Osteoblast (primary cell): ENCODE measurements around the gene DUSP19. TPM values are rescaled to one million over a fixed set of nuclear protein-coding genes. Genes with fewer than 3 reads are reported as not detected.
A peak's percentile ranks its signal among the peaks of the same experiment; 100 is the strongest.

Experiments used
- DNase-seq: peaks from one replicate; pipeline ENCODE4 v3.0.0; 2011; ENCODE audit warnings: low spot score, mixed read lengths; ENCODE audit not compliant: insufficient read length; ENCODE audit errors: missing footprints
- H2AFZ ChIP-seq: 2 replicates; pipeline ENCODE4 v1.6.0; 2011; ENCODE audit warnings: mild to moderate bottlenecking, low read length
- H3K27ac ChIP-seq: 2 replicates; pipeline ENCODE4 v1.5.1; 2011; ENCODE audit warnings: mild to moderate bottlenecking, low read depth, low read length, moderate library complexity
- H3K27me3 ChIP-seq: 2 replicates; pipeline ENCODE4 v1.6.0; 2012; ENCODE audit warnings: mild to moderate bottlenecking, control low read depth, inconsistent platforms, low read length, moderate library complexity; ENCODE audit not compliant: insufficient read depth
- H3K36me3 ChIP-seq: 2 replicates; pipeline ENCODE4 v1.5.1; 2011; ENCODE audit warnings: mild to moderate bottlenecking, low read length, control low read depth, moderate library complexity; ENCODE audit not compliant: insufficient read depth
- H3K4me1 ChIP-seq: 2 replicates; pipeline ENCODE4 v1.5.1; 2011; ENCODE audit warnings: mild to moderate bottlenecking, low read length, control low read depth, moderate library complexity; ENCODE audit not compliant: insufficient read depth
- H3K4me2 ChIP-seq: 2 replicates; pipeline ENCODE4 v1.6.0; 2011; ENCODE audit warnings: mild to moderate bottlenecking, low read length; ENCODE audit not compliant: insufficient read depth
- H3K4me3 ChIP-seq: fragments of 200-600 bp; sonication (generic); 3 replicates; pipeline ENCODE4 v1.5.1; 2012; ENCODE audit warnings: mild to moderate bottlenecking, low read length, inconsistent platforms; ENCODE audit not compliant: insufficient read depth
- H3K79me2 ChIP-seq: 2 replicates; pipeline ENCODE4 v1.6.0; 2012; ENCODE audit warnings: mild to moderate bottlenecking, low read length, control low read depth, inconsistent platforms; ENCODE audit not compliant: insufficient read depth
- H3K9me3 ChIP-seq: 2 replicates; pipeline ENCODE4 v1.5.1; 2011; ENCODE audit warnings: low read depth, low read length, control low read depth
- H4K20me1 ChIP-seq: 2 replicates; pipeline ENCODE4 v1.6.0; 2012; ENCODE audit warnings: mild to moderate bottlenecking, low read length, control low read depth; ENCODE audit not compliant: insufficient read depth
- CTCF ChIP-seq: IDR thresholded peaks from 2 replicates; pipeline ENCODE4 v1.5.1; 2011; ENCODE audit warnings: mild to moderate bottlenecking, low read depth, low read length, moderate library complexity; ENCODE audit errors: extremely low read depth
- total RNA-seq: library from RNA; depleted of rRNA; stranded (reverse); fragments of >200 nt; gene quantifications from 2 replicates; pipeline ENCODE4 v1.2.3, GENCODE V29; 2012

Gene DUSP19
- 2.4 and 2.9 TPM in 2 replicates for total RNA-seq

GRCh38 chr2:183078464-183079138 lies at the start of gene DUSP19:
DUSP19 (plus strand) TSS chr2:183078747; CDS start chr2:183078934, 187 bp downstream.
- Histone ChIP-seq H4K20me1 (no peaks in the 10 kb centered on the region), H3K27ac (peak within 1 kb of the TSS; percentile 56), H3K36me3 (no peaks in the 10 kb centered on the region), H3K4me2 (peak within 1 kb of the TSS; percentile 91), H3K9me3 (no peaks in the 10 kb centered on the region), H3K4me1 (peaks cover 7% of the 10 kb centered on the region), H2AFZ (peak within 1 kb of the TSS; percentile 92), H3K79me2 (no peaks in the 10 kb centered on the region), H3K4me3 (peak within 1 kb of the TSS; percentile 78), H3K27me3 (peaks cover 11% of the 10 kb centered on the region)
- no peak for TF ChIP-seq CTCF
- DNase-seq = peak; percentile 89

GRCh38 chr2:183029219-183029618 lies 49.3 kb upstream of the DUSP19 start:
- H3K36me3 ChIP-seq = no peaks in the 10 kb centered on the region
- no peak for DNase-seq
- TF ChIP-seq CTCF = no peak
- H3K4me3 ChIP-seq = no peak overlapping the region
- H3K27ac ChIP-seq = no peak overlapping the region
- no peaks in the 10 kb centered on the region for H3K9me3 ChIP-seq
- H3K27me3 ChIP-seq = no peaks in the 10 kb centered on the region
- peaks cover 60% of the 10 kb centered on the region for H4K20me1 ChIP-seq
- peaks cover 7% of the 10 kb centered on the region for H3K4me1 ChIP-seq
- no peak overlapping the region for H2AFZ ChIP-seq
- H3K4me2 ChIP-seq = no peak overlapping the region
- H3K79me2 ChIP-seq = peaks cover 99% of the 10 kb centered on the region

GRCh38 chr2:183031911-183032794 lies 46.4 kb upstream of the DUSP19 start:
- Histone ChIP-seq H3K4me2 (no peak overlapping the region), H3K9me3 (no peaks in the 10 kb centered on the region), H3K27me3 (no peaks in the 10 kb centered on the region), H3K27ac (no peak overlapping the region), H4K20me1 (peaks cover 65% of the 10 kb centered on the region), H3K4me1 (peaks cover 24% of the 10 kb centered on the region), H3K4me3 (no peak overlapping the region), H3K36me3 (no peaks in the 10 kb centered on the region), H2AFZ (no peak overlapping the region), H3K79me2 (peaks cover 99% of the 10 kb centered on the region)
- no peak for TF ChIP-seq CTCF
- no peak for DNase-seq

- H3K27me3 ChIP-seq = no peaks in the 10 kb centered on the region
- no peaks in the 10 kb centered on the region for H3K36me3 ChIP-seq
- H4K20me1 ChIP-seq = peaks cover 61% of the 10 kb centered on the region
- no peak overlapping the region for H2AFZ ChIP-seq
- no peaks in the 10 kb centered on the region for H3K9me3 ChIP-seq
- peaks cover 26% of the 10 kb centered on the region for H3K4me1 ChIP-seq
- H3K27ac ChIP-seq = no peak overlapping the region
- no peak overlapping the region for H3K4me2 ChIP-seq
- H3K4me3 ChIP-seq = no peak overlapping the region
- H3K79me2 ChIP-seq = peaks cover 90% of the 10 kb centered on the region
- DNase-seq = no peak
- TF ChIP-seq CTCF = no peak
Observed at GRCh38 chr2:183033951-183034350, 44.6 kb upstream of the DUSP19 start.
